Cardiac septum (tissue), 1 donor: Measurements from ENCODE around the gene GRIA1. TPM values are rescaled to one million over a fixed set of nuclear protein-coding genes. Genes with fewer than 3 reads are reported as not detected.

Experiments
- DNase-seq: peaks from one replicate; pipeline ENCODE4 v3.0.0-alpha.2; 2020; ENCODE audit warnings: low spot score
- intact Hi-C: fragments of 100-400 bp; cut with DNase I; formaldehyde crosslinking; loops from one replicate; pipeline ENCODE4 v1.14.0; 2022
- total RNA-seq: library from RNA; stranded (reverse); fragmentation: NEBNext Ultra II Directional; extraction: Animal tissue kit (Norgen Biotek cat#: 25700); gene quantifications from one replicate; pipeline ENCODE4 v1.2.1, GENCODE V29; 2021
- donor health status: DM: no; HTN: no; CAD: no.

GRIA1 gene
- total RNA-seq, 1 donor from 2014 or later = 0.30 TPM

DNA sequence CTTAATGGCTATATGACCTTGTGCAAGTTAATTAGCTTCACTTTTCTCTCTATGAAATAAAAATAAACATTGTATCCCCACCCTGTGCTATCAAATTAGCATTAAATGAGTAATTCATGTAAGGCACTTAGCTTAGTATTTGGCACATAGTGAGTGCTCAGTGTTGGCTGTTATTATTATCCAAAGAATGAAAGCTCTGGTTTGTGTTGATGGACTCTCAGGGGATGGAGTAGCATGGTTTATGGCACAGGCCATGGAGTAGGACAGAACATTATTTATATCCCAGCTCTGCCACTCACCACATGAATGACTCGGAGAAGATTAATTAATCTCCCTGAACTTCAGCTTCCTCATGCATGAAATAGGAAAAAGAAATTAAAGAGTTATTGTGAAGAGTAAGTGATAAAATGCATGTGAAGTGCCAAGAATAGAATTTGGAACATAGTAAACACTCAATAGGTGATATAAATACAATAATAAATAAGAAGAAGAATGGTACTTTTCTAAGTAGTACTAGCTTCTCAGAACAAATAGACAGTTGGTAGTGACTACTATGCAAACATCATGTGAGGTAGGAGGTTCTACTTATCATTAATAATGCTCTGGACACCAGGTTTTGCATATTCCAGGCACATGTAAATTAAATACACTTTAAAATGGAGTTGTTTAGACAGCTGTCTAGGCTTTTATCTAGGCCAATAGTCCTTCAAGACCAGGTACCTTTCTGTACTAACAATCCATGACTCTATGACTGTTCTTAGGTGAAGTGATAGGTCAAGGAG, 146.4 kb downstream of the GRIA1 start:
- DNase-seq = no peak
- intact Hi-C loops = no loop called here

GRCh38 chr5:153640293-153640692, 149.8 kb downstream of the GRIA1 start:
- intact Hi-C loops = no loop called here
- no peak for DNase-seq

- intact Hi-C loops = no loop called here
- no peak for DNase-seq
These were observed 150.8 kb downstream of the GRIA1 start for GRCh38 chr5:153641183-153641688.

DNA sequence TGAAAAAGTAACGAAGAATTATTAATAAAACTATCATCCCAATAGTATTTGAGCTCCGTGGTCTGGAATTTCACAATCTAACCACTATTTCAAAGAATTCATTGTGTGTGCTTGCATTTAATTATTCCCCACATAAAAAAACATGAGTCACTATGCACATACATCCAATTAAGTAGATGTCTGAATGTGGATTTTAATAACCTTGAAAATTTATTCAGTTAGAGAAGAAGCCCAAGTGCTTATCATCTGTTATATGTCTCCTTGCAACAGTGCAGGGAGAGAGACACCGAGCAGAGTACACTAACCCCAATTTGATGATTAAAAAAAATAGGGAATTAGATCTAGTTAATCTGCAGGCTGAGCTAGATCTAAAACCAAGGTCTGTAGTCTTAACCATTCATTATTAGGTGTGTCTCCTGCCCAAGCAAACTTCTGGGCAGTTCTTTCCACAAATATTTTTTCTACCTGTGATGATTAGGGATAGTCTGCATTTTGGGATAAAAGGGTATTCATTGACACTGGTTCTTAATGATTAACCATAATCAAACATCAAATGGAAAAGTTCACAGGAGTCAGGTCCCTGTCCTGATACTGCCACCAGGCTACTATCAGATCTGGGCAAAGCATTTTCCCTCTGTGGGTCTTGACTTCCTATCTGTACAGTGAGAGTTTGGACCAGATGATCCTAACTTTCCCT, 164.2 kb downstream of the GRIA1 start:
- no peak for DNase-seq
- intact Hi-C loops = no loop called here

DNA sequence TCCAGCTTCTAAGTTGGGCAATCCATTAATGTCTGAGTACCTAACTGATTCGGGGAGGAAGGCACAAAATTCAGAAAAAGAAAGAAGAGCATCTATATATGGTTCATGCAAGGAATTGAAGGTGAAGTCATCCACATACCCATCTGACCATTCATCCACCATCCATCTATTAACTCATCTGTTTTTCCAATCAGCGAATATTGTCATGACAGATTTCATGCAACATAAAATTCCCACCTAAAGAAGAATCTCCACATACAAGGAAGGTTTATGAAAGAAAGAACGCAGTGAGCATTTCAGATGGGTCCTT, 164.7 kb downstream of the GRIA1 start:
- DNase-seq = no peak
- intact Hi-C loops = no loop called here

GRCh38 chr5:153658149-153658548, 167.7 kb downstream of the GRIA1 start:
- intact Hi-C loops = no loop called here
- no peak for DNase-seq

DNA sequence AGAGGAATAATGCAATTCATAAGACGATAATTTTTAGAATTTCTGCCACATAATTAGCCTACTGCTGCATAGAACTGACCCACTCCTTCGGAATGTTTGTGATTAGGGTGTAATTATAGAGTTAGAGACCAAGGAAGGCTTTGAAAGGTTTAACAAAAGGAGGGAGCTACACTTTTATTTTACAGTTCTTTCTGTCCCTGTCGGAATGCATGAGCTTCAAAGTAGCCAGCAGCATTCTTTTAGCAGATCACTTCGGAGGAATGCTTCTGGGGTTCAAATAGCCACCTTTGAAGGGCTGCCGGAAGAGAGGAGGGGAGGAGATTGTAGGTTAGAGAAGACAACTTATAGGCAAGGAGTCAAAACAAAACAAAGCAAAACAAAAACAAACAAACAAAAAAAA, 168.1 kb downstream of the GRIA1 start:
- intact Hi-C loops = no loop called here
- DNase-seq = no peak

- intact Hi-C loops = no loop called here
- DNase-seq = no peak
These were observed 168.7 kb downstream of the GRIA1 start for GRCh38 chr5:153659039-153659736.

DNA sequence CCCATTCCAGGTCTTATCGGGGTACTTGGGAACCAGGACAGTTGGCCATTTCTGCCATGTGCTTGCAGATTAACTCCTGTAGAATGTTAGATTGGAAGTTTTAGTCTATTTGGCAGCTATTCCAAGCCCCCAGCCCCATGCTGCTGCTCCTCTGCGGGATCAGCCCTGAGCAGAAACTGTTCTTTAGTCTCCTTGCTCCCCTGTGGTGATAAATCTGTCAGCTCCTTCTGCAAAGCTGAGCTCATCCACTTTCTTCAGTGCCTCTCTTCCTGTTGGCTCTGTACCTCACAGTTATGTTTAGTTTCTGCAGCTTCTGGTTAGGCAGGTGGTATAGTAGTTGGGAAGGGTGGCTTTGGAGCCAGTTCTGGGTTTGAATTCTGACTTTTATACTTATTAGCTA, 170.4 kb downstream of the GRIA1 start:
- intact Hi-C loops = no loop called here
- no peak for DNase-seq

DNA sequence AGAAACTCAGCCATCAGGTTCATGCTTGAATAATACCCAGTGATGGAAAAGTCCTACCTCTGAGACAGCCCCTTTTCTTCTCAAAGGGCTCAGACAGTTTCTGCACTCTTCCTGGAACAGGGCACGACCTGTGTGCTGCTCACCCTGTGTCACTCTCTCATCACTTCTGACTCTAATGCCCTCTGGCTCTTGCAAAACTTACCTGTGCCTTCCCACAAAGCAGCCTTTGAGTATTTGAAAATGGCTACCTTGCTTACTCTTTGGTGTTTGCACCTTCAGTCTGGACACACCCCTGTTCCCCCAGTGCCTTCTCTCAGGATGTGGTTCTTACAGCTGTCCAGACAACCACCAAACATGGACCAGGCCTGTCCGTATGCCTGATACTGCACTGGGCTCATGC, 171.4 kb downstream of the GRIA1 start:
- intact Hi-C loops = no loop called here
- no peak for DNase-seq

DNA sequence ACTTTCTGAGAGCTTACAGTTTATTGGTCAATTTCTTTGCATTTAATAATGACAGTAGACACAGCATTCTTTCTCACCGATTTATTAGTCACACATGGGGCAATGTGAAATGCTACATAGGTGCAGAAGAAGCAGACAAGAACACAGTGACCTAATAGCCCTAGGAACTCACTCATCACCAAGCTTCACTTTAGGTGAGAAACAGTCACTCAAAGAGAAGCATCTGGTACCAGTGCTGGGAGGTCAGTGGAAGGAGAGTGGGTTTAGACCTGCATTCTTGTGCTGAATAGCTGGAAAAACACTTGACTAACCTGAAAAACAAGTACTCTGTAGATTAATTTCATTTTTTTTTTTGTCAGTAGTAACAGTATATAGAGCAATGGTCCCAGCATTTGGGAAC, 179.6 kb downstream of the GRIA1 start:
- no peak for DNase-seq
- intact Hi-C loops = no loop called here

DNA sequence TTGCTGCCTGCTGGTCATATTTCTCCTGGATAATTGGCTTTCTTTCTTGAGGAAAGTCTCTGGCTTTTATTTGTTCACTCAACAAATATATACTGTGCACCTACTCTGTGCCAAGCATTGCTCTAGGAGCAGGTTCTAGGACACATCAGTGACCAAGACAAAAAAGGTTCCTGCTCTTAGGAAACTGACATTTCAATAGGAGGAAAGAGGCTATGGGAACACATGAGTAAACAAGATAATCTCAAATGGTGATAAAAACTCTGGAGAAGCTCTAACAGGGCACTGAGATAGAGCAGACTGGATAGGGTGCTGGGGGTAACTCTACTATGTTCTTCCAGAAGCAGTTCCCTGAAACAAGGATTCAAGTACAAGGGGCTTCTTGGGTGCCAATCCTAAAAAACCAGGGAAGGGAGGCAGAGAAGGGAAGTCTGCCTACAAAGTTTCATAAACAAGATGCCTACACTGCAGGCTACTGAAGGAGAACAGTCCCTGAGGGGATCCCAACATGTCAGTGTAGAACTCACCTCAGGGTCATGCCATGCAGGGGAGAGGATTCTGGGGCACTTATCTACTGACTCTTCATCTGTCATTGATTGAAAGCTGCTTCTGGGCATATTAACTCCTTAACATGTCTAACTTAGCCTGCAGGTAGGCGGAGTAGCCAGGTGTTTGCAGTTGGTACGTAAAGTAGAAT, 181.3 kb downstream of the GRIA1 start:
- intact Hi-C loops = no loop called here
- no peak for DNase-seq

GRCh38 chr5:153672347-153673090, 182.0 kb downstream of the GRIA1 start:
- intact Hi-C loops = no loop called here
- no peak for DNase-seq

DNA sequence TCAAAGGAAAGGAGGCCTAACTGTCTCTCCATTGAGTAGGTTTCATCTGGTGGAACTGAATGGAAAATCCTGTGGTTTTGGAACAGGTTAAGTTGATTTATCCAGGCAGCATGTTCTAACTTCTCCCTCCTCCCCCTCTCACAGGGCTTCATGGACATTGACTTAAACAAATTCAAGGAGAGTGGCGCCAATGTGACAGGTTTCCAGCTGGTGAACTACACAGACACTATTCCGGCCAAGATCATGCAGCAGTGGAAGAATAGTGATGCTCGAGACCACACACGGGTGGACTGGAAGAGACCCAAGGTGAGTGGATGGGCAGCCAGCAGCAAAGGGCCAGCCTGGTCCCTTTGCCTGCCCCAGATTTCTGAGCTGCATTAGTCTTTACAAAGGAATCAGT, 183.9 kb downstream of the GRIA1 start:
- intact Hi-C loops = no loop called here

DNA sequence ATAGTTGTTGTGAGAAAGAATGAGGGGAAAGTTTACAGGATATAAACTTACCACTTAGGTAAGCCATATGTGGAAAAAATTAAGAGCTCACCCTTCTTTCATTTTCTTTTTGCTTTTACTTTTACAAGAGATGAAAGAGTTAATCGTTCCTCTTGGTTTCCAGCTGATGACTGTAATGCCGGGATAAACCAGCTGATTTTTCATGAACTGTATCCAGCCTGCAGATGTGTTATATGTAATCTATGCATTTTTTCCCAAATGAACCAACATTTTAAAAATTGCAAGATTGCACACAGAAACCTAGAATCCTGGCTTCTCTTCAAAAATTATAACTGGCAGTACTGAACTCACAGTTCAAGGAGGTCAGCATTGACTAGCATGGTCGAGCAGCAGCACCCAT, 185.9 kb downstream of the GRIA1 start:
- no peak for DNase-seq
- intact Hi-C loops = no loop called here

More for the DNA sequence above, 183.9 kb downstream of the GRIA1 start:
- no peak for DNase-seq

DNA sequence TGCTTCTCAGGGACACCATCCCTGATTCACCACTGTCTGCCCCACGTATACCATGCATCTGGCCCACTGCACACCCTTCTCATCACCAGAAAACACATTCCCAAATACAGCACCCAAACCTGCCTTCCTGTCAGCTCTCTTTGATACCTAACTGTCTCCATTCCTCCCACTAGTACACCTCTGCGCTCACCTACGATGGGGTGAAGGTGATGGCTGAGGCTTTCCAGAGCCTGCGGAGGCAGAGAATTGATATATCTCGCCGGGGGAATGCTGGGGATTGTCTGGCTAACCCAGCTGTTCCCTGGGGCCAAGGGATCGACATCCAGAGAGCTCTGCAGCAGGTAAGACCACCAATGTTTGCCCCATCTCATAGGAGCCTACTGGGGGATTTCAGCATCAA, 186.4 kb downstream of the GRIA1 start:
- intact Hi-C loops = no loop called here
- DNase-seq = no peak

GRCh38 chr5:153678617-153679329, 188.3 kb downstream of the GRIA1 start:
- DNase-seq = no peak
- intact Hi-C loops = no loop called here

- intact Hi-C loops = no loop called here
- no peak for DNase-seq
These were observed 199.8 kb downstream of the GRIA1 start for GRCh38 chr5:153690236-153690635.

- DNase-seq = no peak
- intact Hi-C loops = no loop called here
These were observed 205.8 kb downstream of the GRIA1 start for GRCh38 chr5:153696256-153696655.
